Activated CD8-positive, alpha-beta T cell treated with anti-CD3 and anti-CD28 coated beads, Interleukin-2, amount 10 ng/mL, durations not matched to agents 7 days and 5 days (primary cell): ENCODE measurements around the gene PI4KB. TPM values are rescaled to one million over a fixed set of nuclear protein-coding genes. Genes with fewer than 3 reads are reported as not detected.

ENCODE experiments used
- ATAC-seq: fragments of 150-1000 bp; cut with Tn5 transposase; one replicate; pipeline ENCODE4 v1.10.0; 2021; ENCODE audit warnings: moderate library complexity
- CTCF ChIA-PET: fragments of 350-600 bp; sonication (Branson Sonifier 250); formaldehyde crosslinking; loops from one replicate; lab custom pipeline; 2021; ENCODE audit warnings: antibody characterized with exemption; lab: Charles Lee
- POLR2A ChIA-PET: fragments of 350-600 bp; sonication (Branson Sonifier 250); formaldehyde crosslinking; loops from one replicate; lab custom pipeline; 2021; ENCODE audit warnings: antibody characterized with exemption; lab: Charles Lee
- DNase-seq: peaks from one replicate; pipeline ENCODE4 v3.0.0-alpha.2; 2020
- H3K27ac Mint-ChIP-seq: one replicate; pipeline ENCODE4 v1.8.0; 2021; ENCODE audit warnings: mild to moderate bottlenecking, mixed read lengths
- H3K27me3 Mint-ChIP-seq: one replicate; pipeline ENCODE4 v1.8.0; 2021; ENCODE audit warnings: low read depth, mixed read lengths
- H3K36me3 Mint-ChIP-seq: one replicate; pipeline ENCODE4 v1.8.0; 2021; ENCODE audit warnings: low read depth, mixed read lengths
- H3K4me1 Mint-ChIP-seq: one replicate; pipeline ENCODE4 v1.8.0; 2021; ENCODE audit warnings: low read depth, mixed read lengths
- H3K4me3 Mint-ChIP-seq: one replicate; pipeline ENCODE4 v1.8.0; 2021; ENCODE audit warnings: mild to moderate bottlenecking, mixed read lengths
- H3K9me3 Mint-ChIP-seq: one replicate; pipeline ENCODE4 v1.8.0; 2022; ENCODE audit warnings: mixed read lengths; ENCODE audit not compliant: insufficient read depth
- total RNA-seq, 2 experiments: library from RNA; stranded (reverse); gene quantifications; one replicate each; pipeline ENCODE4 v1.2.3, GENCODE V29; 2021

The PI4KB gene
- total RNA-seq, 2 experiments from 2014 or later = 56.0 to 70.2 TPM

GRCh38 chr1:151273924-151274466 lies 53.2 kb downstream of the PI4KB start:
- Mint-ChIP-seq H3K27ac (no peak overlapping the region), H3K4me3 (no peak overlapping the region), H3K4me1 (no peaks in the 10 kb centered on the region), H3K36me3 (peaks cover 20% of the 10 kb centered on the region), H3K9me3 (no peaks in the 10 kb centered on the region), H3K27me3 (no peaks in the 10 kb centered on the region)
- DNase-seq = no peak
- CTCF ChIA-PET = no interaction called here
- POLR2A ChIA-PET = interaction anchor here (0.7 kb wide), 1 partner anchor 98 kb away, joined by 3 read pairs; the partner anchor contains the start of gene TMOD4
- no peak for ATAC-seq

GRCh38 chr1:151267760-151268159 lies 59.5 kb downstream of the PI4KB start:
- Mint-ChIP-seq H3K27ac (no peak overlapping the region), H3K36me3 (peaks cover 52% of the 10 kb centered on the region), H3K4me3 (no peak overlapping the region), H3K27me3 (no peaks in the 10 kb centered on the region), H3K9me3 (no peaks in the 10 kb centered on the region), H3K4me1 (no peaks in the 10 kb centered on the region)
- DNase-seq (no peak), ATAC-seq (no peak)
- ChIA-PET POLR2A (interaction anchor here (1.0 kb wide), 1 partner anchor 14 kb away, joined by 3 read pairs; the partner anchor contains the start of gene ZNF687), CTCF (interaction anchor here (0.6 to 0.9 kb wide), 2 partner anchors 9 to 10 kb away, joined by 3 to 4 read pairs; no protein-coding TSS in a partner anchor)

GRCh38 chr1:151266821-151267220 lies 60.4 kb downstream of the PI4KB start:
- H3K4me1 Mint-ChIP-seq = no peaks in the 10 kb centered on the region
- H3K27ac Mint-ChIP-seq = peak overlapping the region; percentile 32
- H3K27me3 Mint-ChIP-seq = no peaks in the 10 kb centered on the region
- no peak overlapping the region for H3K4me3 Mint-ChIP-seq
- H3K36me3 Mint-ChIP-seq = peaks cover 54% of the 10 kb centered on the region
- ChIA-PET POLR2A (interaction anchor here (1.2 kb wide), 1 partner anchor 14 kb away, joined by 3 read pairs; no protein-coding TSS in a partner anchor), CTCF (interaction anchor here (0.9 to 1.4 kb wide), 2 partner anchors 11 to 13 kb away, joined by 3 read pairs; no protein-coding TSS in a partner anchor)
- H3K9me3 Mint-ChIP-seq = no peaks in the 10 kb centered on the region
- no peak for ATAC-seq
- no peak for DNase-seq

GRCh38 chr1:151266315-151266714 lies 60.9 kb downstream of the PI4KB start:
- Mint-ChIP-seq H3K27me3 (no peaks in the 10 kb centered on the region), H3K27ac (peak overlapping the region; percentile 32), H3K9me3 (no peaks in the 10 kb centered on the region), H3K36me3 (peaks cover 49% of the 10 kb centered on the region), H3K4me1 (no peaks in the 10 kb centered on the region), H3K4me3 (no peak overlapping the region)
- DNase-seq (no peak), ATAC-seq (no peak)
- ChIA-PET POLR2A (interaction anchor here (1.2 to 1.3 kb wide), 2 partner anchors 14 to 15 kb away, joined by 3 read pairs; no protein-coding TSS in a partner anchor), CTCF (interaction anchor here (1.4 kb wide), 1 partner anchor 13 kb away, joined by 3 read pairs; no protein-coding TSS in a partner anchor)

- no peak for ATAC-seq
- DNase-seq = no peak
- H3K27ac Mint-ChIP-seq = no peak overlapping the region
- no peaks in the 10 kb centered on the region for H3K27me3 Mint-ChIP-seq
- H3K36me3 Mint-ChIP-seq = peaks cover 48% of the 10 kb centered on the region
- ChIA-PET POLR2A (interaction anchor here (1.2 to 1.3 kb wide), 2 partner anchors 15 to 16 kb away, joined by 3 read pairs; no protein-coding TSS in a partner anchor), CTCF (interaction anchor here (1.4 kb wide), 1 partner anchor 12 kb away, joined by 3 read pairs; no protein-coding TSS in a partner anchor)
- H3K9me3 Mint-ChIP-seq = no peaks in the 10 kb centered on the region
- H3K4me1 Mint-ChIP-seq = no peaks in the 10 kb centered on the region
- no peak overlapping the region for H3K4me3 Mint-ChIP-seq
These were observed 61.6 kb downstream of the PI4KB start for GRCh38 chr1:151265446-151266236.

- no peak overlapping the region for H3K4me3 Mint-ChIP-seq
- ChIA-PET POLR2A (no interaction called here), CTCF (no interaction called here)
These were observed 67.9 kb downstream of the PI4KB start for GRCh38 chr1:151259351-151259750.

GRCh38 chr1:151255381-151255780 lies 71.8 kb downstream of the PI4KB start:
- Mint-ChIP-seq H3K27me3 (no peaks in the 10 kb centered on the region), H3K4me1 (peaks cover 28% of the 10 kb centered on the region), H3K9me3 (no peaks in the 10 kb centered on the region), H3K27ac (peak overlapping the region; percentile 89), H3K36me3 (peaks cover 18% of the 10 kb centered on the region), H3K4me3 (peak overlapping the region; percentile 86)
- ChIA-PET CTCF (interaction anchor here (0.9 to 2.0 kb wide), 5 partner anchors 18 to 156 kb away, joined by 3 to 8 read pairs (median 4); partner anchors contain the start of gene TMOD4), POLR2A (interaction anchor here (0.8 to 1.8 kb wide), 9 partner anchors 18 to 124 kb away, joined by 3 to 15 read pairs (median 4); partner anchors contain the start of genes PIP5K1A, TNFAIP8L2 and ZNF687)
- no peak for DNase-seq
- ATAC-seq = no peak

More at GRCh38 chr1:151259351-151259750, 67.9 kb downstream of the PI4KB start:
- peaks cover 24% of the 10 kb centered on the region for H3K4me1 Mint-ChIP-seq
- no peak overlapping the region for H3K27ac Mint-ChIP-seq
- ATAC-seq (no peak), DNase-seq (no peak)
- no peaks in the 10 kb centered on the region for H3K9me3 Mint-ChIP-seq
- no peaks in the 10 kb centered on the region for H3K27me3 Mint-ChIP-seq
- peaks cover 25% of the 10 kb centered on the region for H3K36me3 Mint-ChIP-seq

- peak within 1 kb of the TSS; percentile 89 for H3K27ac Mint-ChIP-seq
- ChIA-PET POLR2A (interaction anchor here (0.5 to 1.8 kb wide), 14 partner anchors 8 to 123 kb away, joined by 3 to 15 read pairs (median 3); partner anchors contain the start of genes PI4KB, PIP5K1A, TNFAIP8L2 and ZNF687), CTCF (interaction anchor here (0.7 to 2.0 kb wide), 8 partner anchors 8 to 155 kb away, joined by 3 to 8 read pairs (median 3); partner anchors contain the start of gene TMOD4)
- ATAC-seq (peak; percentile 97), DNase-seq (peak; percentile 96)
- H3K9me3 Mint-ChIP-seq = no peaks in the 10 kb centered on the region
- peaks cover 28% of the 10 kb centered on the region for H3K4me1 Mint-ChIP-seq
- H3K36me3 Mint-ChIP-seq = peaks cover 18% of the 10 kb centered on the region
- H3K4me3 Mint-ChIP-seq = peak within 1 kb of the TSS; percentile 86
- no peaks in the 10 kb centered on the region for H3K27me3 Mint-ChIP-seq
These were observed 72.7 kb downstream of the PI4KB start, which contains the start of gene PSMD4 for GRCh38 chr1:151254217-151255213. TSS of gene PSMD4 (plus strand) at chr1:151254734. CDS start at chr1:151254783, 49 bp downstream.

GRCh38 chr1:151251656-151252470 lies 75.4 kb downstream of the PI4KB start:
- H3K36me3 Mint-ChIP-seq = peaks cover 35% of the 10 kb centered on the region
- H3K27me3 Mint-ChIP-seq = no peaks in the 10 kb centered on the region
- CTCF ChIA-PET = interaction anchor here (0.6 to 3.0 kb wide), 43 partner anchors 9 to 227 kb away, joined by 3 to 30 read pairs (median 5); partner anchors contain the start of genes C1orf56, PI4KB, PIP5K1A and TNFAIP8L2
- peaks cover 20% of the 10 kb centered on the region for H3K4me1 Mint-ChIP-seq
- POLR2A ChIA-PET = interaction anchor here (1.0 to 1.9 kb wide), 5 partner anchors 30 to 89 kb away, joined by 3 to 5 read pairs (median 3); partner anchors contain the start of genes PIP5K1A and VPS72
- no peak overlapping the region for H3K4me3 Mint-ChIP-seq
- no peak overlapping the region for H3K27ac Mint-ChIP-seq
- ATAC-seq (peak; percentile 59), DNase-seq (peak; percentile 81)
- H3K9me3 Mint-ChIP-seq = no peaks in the 10 kb centered on the region

- peaks cover 73% of the 10 kb centered on the region for H3K36me3 Mint-ChIP-seq
These were observed 80.4 kb downstream of the PI4KB start for GRCh38 chr1:151246786-151247185.

More at GRCh38 chr1:151246786-151247185, 80.4 kb downstream of the PI4KB start:
- CTCF ChIA-PET = interaction anchor here (0.9 to 1.7 kb wide), 3 partner anchors 8 to 80 kb away, joined by 3 to 6 read pairs (median 3); partner anchors contain the start of genes PI4KB and PSMD4
- no peak for DNase-seq
- no peak for ATAC-seq
- no peak overlapping the region for H3K4me3 Mint-ChIP-seq
- H3K27me3 Mint-ChIP-seq = no peaks in the 10 kb centered on the region
- no peaks in the 10 kb centered on the region for H3K9me3 Mint-ChIP-seq
- POLR2A ChIA-PET = no interaction called here
- H3K4me1 Mint-ChIP-seq = peaks cover 2% of the 10 kb centered on the region
- H3K27ac Mint-ChIP-seq = no peak overlapping the region
